GM19463 (cell line): ENCODE results near the gene STX18.
"Not testable (repeated sequence)": the region's sequence is repeated elsewhere in the genome, so short reads cannot be mapped to it uniquely, and the experiment has no call there.

Experiments
- ATAC-seq: cut with Tn5 transposase; IDR thresholded peaks from one replicate; pipeline ENCODE4 v1.9.1; 2021; ENCODE audit warnings: mild to moderate bottlenecking, moderate library complexity; ENCODE audit not compliant: unreplicated experiment

STX18 gene

DNA sequence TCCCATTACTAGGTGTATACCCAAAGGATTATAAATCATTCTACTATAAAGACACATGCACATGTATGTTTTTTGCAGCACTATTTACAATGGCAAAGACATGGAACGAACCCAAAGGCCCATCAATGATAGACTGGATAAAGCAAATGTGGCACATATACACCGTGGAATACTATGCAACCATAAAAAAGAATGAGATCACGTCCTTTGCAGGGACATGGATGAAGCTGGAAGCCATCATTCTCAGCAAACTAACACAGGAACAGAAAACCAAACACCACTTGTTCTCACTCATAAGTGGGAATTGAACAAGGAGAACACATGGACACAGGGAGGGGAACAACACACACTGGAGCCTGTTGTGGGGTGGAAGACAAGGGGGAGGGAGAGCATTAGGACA lies 31.2 kb downstream of the STX18 start:
- not testable (repeated sequence) for ATAC-seq

- no peak for ATAC-seq
These were observed 32.3 kb downstream of the STX18 start for GRCh38 chr4:4509521-4509920.

DNA sequence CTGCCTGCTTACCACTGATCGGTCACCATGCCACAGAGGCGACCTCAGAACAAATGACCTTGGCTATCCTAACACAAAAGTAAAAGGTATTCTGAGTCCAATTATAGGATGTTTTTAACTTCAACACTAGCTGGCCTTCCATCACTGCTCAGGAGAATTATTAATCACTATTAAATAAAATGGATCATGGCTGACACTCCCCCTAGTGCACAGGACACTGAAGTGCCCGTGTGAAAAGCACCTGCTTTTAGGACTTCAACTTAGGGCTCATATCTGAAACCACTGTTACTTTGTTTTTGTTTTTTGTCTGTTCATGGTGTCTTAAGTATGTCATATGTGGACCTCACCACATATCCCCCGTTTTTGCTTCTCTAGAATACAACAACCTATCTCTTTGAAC lies 33.9 kb downstream of the STX18 start:
- ATAC-seq = no peak

DNA sequence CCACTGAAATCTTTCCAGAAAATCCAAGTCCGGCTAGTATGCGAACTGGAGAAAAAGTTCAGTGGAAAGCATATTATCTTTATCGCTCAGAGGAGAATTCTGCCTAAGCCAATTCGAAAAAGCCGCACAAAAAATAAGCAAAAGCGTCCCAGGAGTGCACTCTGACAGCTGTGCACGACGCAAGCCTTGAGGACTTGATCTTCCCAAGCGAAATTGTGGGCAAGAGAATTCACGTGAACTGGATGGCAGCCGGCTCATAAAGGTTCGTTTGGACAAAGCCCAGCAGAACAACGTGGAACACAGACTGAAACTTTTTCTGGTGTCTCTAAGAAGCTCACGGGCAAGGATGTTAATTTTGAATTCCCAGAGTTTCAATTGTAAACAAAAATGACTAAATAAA lies 34.4 kb downstream of the STX18 start:
- no peak for ATAC-seq

DNA sequence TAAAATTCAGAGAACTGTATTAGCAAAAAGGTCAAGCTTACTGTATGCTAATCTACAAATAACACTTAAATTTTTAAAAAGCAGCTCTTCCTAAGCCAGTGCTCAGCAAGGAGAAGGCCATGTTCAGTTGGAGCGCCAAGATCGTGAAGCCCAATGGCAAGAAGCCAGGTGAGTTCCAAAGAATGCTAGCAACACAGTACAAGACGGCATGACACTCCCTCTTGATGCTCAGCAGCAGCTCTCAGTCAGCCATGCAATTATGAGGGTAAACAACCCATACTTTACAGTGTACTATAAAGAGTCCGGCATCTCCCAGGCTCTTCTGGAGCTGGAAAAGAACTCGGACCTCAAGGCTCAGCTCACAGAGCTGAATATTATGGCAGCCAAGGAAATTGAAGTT lies 34.9 kb downstream of the STX18 start:
- ATAC-seq = no peak

- ATAC-seq = not testable (repeated sequence)
These were observed 36.6 kb downstream of the STX18 start for GRCh38 chr4:4505211-4505610.

GRCh38 chr4:4504783-4505182 lies 37.1 kb downstream of the STX18 start:
- no peak for ATAC-seq

- peak; percentile 62 for ATAC-seq
These were observed 39.0 kb downstream of the STX18 start for GRCh38 chr4:4502694-4503311.

- no peak for ATAC-seq
These were observed 40.2 kb downstream of the STX18 start for GRCh38 chr4:4501679-4502078.

DNA sequence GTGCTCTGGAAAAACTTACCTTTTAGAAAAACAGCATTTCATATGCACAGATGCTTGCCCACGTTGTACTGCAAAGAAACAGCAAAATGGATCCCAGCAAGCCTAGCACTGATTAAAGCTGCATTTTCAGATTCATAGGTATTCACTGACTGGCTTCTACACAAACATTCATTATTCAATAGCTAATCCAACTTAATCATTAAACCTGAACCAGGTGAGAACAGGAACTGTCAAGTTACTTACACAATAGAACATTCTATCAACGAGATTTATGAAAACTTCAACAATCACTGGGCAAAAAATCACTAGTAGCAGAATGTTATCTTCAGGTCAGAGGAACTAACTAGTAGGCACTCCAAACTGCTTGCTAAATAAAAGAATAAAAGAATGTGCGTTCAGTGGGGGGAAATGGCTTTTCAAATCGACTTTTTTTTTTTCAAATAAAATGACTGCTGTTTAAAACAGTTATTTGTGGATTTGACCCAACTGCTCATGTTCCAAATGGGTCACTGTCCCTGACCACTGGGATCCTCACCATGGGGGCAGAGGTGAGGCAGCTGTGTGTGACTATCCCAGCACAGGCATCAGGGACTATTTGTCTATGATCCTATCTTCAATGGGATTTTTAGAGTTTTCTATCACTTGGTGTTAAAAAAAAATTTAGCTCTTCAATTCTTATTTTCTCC lies 42.3 kb downstream of the STX18 start:
- ATAC-seq = no peak

GRCh38 chr4:4496592-4497372 lies 45.1 kb downstream of the STX18 start:
- ATAC-seq = no peak

DNA sequence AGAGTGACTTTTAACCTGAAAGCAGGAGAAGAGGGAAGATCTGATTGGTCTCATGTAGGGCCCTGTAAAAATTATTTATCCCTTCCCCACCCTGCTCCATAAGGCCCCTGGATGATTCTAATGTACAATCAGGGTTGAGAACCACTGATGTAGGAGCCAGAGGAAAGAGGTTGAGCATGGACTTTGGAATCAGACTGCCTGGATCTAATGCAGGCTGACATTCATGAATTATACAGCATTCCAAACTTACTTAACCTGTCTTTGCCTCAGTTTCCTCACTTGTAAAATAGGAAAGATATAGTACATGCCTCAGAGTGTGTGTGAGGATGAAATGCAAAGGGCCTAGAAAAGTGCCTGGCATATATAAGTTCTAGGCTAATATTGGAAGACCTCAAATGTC lies 47.0 kb downstream of the STX18 start:
- ATAC-seq = no peak

GRCh38 chr4:4492161-4492847 lies 49.5 kb downstream of the STX18 start:
- peak; percentile 63 for ATAC-seq

GRCh38 chr4:4491396-4491893 lies 50.4 kb downstream of the STX18 start:
- no peak for ATAC-seq

- no peak for ATAC-seq
These were observed 51.0 kb downstream of the STX18 start for GRCh38 chr4:4490816-4491215.

- no peak for ATAC-seq
These were observed 51.8 kb downstream of the STX18 start for GRCh38 chr4:4490041-4490440.

DNA sequence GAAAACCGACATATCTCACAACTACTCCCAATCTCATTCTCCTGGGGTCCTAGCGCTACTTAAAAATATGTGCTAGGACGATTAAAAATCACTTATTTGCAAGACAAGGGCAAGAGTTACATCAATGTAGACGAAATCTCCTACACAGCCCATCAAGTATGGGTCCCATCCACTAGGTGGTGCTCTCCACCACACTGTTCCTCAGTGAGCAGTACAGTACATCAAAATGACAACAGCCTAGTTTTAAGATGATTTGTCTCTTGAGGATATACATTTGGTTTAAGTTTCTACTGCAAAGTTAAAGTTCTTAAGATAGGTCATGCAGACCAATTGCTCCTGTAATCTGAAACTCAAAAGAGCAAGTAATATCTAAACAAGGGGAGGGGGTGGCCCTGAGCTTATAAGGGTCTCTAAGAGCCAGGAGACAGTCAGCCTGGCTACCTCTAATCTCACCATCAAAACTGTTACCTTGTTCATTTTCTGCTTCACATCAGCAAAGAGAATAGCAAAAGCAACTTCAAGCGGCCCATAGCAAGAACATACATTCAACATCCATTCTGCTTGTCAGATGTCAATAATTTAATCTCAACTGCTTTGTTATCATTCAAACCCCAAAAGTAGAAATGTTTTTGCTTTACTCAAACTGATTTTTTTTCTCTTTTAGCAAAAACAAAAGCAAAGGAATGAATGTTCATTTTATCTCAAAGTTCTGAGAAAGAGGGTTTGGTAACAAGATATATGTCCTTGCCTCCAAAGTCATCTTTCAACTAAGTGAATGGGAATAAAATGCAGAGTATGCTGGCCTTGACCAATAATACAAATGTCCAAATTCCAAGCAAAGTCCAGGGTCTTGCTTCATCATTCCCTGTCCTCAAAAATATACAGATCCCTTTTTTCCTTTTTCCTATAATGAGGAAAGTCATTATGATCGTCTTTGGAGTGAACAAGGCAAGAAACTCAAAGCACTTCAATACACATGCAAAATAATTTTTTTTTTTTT lies 53.1 kb downstream of the STX18 start:
- peak; percentile 82 for ATAC-seq

DNA sequence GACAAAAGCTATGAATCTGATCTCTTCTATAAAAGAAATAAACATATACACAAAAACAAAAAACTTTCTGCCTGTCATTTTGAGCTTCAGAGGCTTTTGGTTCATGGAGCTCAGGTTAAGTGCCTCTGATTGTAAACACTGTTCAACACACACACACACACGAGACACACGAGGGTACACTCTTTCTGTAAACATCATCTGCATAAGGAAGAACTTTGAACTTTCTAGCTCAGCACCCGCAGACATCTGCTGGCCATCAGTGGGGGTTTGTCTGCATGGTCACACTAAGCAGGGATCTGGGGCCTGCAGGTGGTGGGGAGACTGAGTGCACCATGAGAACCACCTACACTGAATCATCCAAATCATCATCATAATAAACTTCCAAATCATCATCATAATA lies 54.9 kb downstream of the STX18 start:
- no peak for ATAC-seq

GRCh38 chr4:4485806-4486205 lies 56.0 kb downstream of the STX18 start:
- no peak for ATAC-seq

DNA sequence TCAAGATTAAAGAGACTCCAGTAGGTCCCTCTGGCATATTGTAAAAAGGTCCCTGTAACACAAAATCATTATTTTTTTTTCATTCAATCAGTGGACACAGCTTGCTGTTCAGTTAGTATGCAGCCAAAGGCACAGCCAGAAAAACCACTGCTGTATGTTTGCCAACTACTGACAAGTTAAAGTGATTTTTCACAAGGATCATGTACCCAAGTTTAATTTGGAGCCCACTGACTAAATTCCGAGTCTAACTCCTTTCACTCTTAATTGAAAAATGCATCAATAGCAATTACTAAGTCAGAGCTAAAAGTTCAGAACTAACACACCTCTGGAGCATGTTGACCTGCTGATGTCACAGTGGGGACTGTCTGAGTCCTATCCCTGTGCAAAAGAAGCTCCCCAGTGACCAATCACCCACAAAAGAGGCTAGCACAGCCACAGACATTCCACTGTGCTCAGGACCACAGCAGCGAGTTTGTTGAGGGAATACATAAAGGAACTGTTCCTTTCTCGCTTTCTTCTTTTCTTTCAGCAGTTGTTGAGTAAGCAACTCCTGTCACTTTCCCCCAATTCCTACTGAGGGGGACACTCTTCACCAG lies 60.4 kb downstream of the STX18 start:
- ATAC-seq = no peak
